Left forelimb (tissue), 1 donor: ENCODE results near the gene MYO1E.

ENCODE experiments used
- DNase-seq: peaks from one replicate; pipeline ENCODE4 v3.0.0-alpha.2; 2018; ENCODE audit warnings: low spot score

MYO1E gene

DNA sequence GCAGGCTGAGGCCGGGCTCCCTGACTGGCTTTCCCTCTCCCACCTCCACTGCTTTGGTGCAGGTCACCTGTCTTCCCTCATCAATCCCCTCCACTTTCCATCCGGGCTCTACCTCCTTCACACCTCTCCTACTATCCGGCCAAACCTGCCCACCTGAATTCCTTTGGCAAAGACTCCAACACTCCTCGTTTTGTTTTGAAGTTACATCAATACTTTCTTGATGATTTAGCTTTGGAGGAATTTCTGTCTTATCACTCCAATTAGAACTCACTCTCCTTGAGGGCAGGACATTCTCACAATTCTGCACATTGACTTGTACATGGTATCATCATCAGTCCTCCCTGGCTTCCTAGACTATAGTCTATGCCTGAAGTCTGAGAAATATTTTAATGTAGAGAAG, 145.7 kb downstream of the MYO1E start:
- no peak for DNase-seq

DNA sequence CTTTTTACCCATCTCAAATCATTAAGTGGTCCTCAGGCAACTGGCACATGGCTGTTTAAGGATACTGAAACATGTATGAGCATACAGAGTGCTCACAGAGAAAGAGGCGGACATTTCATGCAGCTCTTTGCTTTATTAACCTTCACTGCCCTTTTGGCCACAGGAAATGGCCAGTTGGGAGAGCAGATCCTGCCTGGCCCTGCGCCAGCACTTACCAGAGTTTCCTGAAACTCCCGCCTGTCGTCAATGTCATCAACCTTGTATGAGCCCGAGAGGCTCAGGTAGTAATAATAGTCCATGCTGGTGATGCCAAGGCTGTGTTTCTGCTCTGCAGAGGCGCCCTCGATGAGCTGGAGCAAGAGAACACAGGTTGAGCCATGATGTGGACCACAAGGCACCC, 148.2 kb downstream of the MYO1E start:
- no peak for DNase-seq

DNA sequence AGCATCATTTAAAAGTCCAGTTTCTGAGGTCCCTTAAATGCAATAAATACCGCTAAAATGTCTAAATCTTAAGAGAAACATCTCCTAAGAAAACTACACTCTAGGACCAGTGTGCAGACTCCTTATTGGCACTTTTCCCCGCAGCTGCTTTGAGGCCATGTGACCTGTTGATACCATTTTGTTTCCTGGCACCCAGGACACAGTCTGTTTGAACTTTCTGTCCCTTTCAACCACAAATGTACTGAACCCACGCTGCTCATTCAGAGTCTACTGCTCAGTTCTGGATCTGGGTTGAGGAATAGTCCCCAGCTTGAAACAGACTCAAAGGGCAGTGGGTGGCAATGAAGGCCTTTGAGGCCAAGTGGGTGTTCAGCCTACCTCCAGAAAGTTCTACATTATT, 148.9 kb downstream of the MYO1E start:
- no peak for DNase-seq

DNA sequence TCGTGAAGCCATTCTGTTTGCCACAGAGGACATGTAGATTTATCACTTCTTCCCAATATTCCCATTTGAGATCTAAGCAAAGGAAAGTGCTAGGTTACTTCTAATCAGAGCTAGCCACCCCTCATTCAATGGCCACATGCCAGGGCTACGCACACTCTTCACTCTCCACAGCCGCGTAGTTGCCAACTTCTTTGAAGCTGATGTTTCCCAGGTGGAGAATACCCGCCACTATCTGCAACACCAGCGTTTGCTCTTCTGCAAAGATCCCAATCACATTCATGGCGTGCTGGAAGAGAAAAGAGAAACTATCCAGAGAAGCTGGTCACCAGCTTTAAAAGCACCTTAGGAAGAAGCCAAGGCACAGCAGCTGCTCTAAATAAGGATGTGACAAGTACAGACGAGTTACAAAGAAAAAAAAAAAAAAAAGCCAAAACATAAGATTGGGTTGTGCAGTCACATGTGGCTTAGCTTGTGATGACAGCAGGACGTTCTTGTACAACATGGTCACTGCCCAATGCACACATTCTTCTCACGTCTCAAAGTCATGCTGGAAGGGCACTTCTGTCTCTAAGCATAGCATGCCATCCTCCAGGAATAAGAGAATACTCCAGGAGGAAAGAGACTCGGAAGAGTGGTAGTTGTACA, 149.6 kb downstream of the MYO1E start:
- no peak for DNase-seq

DNA sequence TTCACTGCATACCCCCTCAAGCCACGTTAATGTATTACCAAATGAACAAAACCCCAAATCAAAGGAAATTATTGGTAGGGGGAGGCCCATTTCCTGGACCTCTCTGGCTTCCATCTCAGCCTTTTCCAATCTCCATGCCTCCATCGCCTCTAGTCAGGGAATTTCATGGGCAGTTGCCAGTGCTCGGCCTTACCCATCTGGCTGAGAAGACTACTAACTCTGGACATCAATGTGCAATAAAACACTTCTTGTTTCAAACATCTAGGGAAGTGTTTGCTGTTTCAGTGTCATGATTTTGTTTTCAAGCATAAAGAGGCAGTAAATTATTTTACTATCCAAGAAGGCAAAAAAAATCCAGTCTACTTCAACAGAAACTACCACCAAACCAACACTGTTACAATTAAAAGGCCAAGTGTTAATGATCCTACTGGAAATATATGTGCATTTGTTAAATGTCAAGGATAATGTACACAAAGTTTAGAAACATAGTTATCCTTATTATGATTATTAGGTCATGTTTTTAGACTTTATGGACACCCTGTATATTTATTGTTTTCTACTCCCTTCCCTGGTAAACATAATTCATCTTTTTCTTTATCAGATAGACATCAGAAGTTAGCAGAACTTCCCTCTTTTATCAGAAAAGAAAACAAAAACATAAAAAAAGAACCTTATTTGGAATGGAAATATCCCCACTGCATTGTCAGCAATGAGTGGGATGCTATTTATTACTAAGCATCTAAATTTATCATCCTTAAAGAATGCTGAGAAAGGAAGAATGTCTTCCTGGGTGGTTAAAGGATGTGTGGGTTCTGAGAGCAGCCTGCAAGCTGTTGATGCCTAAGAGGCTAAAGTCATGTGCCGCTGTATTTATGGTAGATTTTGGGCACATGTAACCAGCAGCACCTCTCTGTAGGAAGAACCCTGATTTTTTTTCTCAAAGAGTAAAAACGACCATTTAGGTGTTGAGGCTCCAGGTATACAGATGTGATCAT, 150.9 kb downstream of the MYO1E start:
- DNase-seq = no peak

DNA sequence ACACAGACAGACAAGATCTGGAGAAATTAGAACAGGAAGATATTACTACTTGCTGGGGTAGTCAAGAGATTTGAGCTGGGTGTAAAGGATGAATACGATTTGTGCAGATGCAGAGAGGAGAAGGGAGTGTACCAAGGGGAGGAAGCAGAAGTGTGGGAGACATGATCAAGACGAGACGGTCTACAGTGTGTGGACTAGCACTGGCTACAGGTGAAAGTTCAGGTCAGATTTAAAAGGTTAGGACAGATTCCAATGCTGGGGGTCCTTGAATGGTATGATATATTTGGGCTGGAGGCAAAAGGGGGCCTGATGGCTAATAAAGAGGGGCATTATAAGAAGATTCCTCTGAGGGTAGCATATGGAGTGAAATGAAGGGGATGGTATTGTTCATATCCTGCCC, 154.0 kb downstream of the MYO1E start:
- DNase-seq = no peak

DNA sequence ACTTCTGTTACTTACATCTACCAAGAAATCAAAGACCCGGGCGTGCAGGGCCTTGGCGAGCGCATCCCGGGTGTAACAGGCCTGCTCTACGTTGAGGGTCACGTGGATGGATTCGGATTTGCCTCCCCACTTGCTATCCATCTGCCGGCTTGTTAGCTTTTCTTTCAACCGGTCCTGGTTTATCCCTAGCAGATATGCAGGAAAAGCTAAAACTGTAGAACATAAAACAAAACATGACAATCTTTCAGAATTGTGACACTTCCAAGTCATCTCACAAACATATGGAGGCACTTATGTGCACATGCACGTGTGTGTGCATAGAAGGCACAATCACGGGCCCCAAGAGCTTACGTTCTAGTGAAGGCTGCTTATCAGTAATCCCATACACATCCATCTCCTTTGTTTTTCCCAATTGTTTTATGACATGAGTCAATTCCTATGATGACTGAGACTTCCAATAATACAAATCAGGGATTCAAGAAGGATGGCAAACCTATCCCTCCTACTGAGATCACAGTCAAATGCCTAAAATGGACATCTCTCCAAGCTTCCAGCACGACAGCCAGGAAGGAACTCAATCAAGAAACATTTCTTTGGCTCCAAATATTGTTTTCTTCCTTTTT, 154.7 kb downstream of the MYO1E start:
- no peak for DNase-seq

DNA sequence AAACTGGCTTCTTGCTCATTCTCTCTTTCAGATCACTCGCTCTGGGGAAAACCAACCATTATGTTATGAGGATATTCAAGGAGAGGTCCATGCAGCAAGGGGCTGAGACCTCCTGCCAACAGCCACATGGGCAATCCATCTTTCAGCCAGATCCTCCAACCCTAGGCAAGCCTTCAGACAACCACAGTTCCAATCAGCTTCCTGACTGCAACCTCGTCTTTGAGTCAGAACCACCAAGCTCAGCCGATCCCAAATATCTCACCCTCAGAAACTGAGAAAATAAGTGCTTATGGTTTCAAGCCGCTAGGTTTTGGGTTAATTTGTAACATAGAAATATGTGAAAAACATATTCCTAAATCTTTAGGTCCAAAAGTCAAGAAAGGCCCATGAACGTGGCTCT, 155.8 kb downstream of the MYO1E start:
- no peak for DNase-seq

DNA sequence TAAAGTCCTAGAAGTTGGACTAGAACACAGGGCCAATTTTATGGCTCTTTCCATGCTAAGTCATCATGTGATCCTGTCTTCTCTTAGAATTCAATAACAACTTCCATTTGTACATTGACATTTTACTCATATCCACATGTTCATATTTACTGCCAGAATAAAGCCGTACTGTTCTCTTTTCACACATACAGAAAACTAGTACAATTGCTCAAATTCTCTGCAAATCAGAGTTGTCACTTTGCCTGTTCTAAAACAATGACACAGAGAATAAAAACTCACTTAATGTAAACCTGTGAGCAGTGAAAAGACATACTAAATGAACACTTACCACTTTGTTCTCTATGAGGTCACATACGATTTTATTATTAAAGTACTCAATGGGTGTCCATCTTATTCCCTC, 162.5 kb downstream of the MYO1E start:
- no peak for DNase-seq

DNA sequence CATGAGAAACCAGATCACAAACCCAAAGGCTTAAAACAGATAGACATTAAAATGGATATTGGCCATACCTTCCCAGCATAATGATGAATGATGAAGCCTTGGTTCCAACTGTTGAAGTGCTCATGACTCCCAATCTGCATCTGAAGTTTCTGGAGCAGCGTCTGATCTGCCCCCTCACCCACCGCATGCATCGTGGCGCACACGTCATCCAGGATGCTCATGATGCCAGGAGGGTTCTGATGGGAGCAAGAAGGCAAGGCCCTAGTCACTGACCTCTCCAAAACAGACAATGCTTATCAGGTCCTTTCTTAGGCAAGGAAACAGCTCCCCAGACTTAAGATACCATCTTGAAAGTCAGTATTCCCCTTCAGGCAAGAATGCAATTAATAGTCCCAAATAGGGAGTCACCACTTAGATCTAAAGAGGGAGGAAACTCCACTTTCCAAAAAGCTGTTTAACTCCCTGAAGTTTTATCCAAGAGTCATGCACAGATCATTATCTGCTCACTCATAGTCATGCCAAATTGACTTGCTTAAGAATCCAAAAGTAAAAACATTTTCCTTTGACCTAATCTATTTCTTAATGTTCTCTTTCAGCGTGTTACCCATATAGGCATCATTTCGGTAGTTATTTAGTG, 163.9 kb downstream of the MYO1E start:
- no peak for DNase-seq

DNA sequence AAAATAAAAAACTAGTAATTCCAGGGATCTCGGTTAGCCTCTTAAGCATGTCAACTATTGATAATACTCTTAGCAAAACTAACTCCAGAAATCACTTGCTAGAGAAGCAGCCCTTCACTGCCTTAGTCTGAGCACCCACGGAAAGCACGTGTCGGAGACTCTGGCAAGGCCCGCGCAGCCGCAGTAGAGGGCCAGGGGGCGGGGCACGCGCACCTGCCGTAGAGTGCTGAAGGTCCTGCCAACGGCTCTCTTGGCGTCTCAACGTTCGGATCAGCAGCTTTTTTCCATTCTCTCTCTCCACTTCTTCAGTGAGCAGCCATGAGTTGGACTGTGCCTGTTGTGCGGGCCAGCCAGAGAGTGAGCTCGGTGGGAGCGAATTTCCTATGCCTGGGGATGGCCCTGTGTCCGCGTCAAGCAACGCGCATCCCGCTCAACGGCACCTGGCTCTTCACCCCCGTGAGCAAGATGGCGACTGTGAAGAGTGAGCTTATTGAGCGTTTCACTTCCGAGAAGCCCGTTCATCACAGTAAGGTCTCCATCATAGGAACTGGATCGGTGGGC, 166.0 kb downstream of the MYO1E start, which contains the start of gene LDHAL6B:
Gene LDHAL6B (plus strand): TSS at position 221 of the 561 bp plus-strand sequence. CDS start 98 bp downstream, at position 319.
- DNase-seq = peak; percentile 57

DNA sequence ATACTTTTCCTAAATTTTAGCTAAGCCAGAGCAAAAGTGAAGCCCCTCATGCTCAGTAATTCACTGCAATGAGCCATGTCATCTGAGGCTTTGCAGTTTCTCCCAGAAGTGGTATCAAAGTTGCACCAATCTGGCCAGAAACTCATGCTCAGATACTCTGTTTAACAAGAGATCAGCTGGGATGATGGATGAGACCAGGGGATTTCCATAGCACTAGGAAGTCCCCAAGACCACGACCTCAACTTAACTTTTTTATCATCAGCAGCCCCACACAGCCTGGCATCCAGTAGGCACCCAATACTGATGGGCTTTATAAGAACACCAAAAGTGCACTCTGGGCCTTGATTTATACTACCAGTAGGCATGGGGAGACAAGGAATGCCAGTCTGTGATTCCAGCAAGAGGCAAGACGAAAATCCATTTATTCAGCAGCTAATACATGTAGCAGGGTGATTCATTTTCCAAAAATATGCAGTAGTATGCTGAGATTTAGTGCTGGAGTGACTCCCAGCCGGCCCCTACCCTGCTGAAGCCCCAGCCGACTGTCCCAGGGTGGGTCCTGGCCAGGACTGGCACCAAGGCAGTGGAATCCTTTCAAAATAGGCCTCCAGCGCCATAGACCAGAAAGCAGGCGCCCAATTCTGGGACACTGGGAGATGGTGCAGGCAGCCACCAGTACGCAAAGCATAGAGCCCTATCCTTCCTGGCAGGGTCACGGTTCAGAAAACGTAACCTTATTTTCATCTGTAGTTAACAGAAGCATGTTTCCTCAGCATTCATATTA, 166.6 kb downstream of the MYO1E start:
- DNase-seq = no peak

DNA sequence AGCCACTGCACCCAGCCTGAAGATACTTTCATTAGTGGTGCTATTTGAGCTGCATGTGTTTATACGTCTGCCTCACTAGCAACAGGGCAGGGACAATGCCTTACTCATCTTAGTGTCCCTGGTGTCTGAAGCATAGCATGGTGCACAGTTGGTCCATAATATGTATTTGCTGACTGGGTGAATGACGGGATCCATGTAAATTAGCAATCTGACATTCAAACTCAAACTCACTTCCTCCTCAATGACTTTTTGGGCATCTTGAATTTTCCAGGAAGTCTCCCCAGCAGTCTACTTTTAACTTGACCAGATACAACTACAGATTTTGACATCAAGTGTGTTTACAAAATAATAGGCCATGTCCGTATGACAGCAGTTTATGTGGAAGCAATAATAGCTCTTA, 169.0 kb downstream of the MYO1E start:
- DNase-seq = no peak

DNA sequence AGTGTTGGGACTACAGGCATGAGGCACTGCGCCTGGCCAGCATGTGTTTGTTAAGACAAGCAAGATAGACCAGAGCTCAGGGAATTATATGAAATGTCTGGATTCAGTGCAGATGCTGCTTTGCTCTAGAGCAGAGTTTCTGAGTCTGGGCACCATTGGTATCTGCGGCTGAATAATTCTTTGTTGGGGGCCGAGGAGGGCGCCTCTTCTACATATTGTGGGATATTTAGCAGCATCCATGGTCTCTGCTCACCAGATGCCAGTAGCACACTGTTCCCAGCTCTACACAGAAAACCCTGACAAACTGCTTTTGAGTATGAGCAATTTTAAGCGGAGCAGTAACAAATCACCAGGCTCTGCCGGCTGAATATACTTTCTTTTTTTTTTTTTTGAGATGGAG, 169.7 kb downstream of the MYO1E start:
- DNase-seq = no peak

DNA sequence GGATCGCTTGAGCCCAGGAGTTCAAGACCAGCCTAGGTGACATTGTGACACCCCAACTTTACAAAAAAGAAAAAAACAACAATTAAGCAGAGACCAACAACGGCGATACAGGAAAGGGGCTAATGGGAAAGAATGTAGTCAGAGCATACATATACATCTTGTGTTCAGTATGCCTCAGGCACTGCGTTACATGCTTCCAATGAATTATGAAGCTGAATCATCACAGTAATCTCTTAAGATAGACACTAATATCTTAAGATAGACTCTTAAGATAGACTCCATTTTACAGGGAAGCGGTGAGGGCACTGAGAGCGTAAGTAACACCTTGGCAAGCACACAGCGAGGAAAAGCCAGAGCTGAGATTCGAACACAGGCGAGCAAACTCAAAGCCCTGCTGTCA, 172.1 kb downstream of the MYO1E start:
- peak; percentile 23 for DNase-seq

DNA sequence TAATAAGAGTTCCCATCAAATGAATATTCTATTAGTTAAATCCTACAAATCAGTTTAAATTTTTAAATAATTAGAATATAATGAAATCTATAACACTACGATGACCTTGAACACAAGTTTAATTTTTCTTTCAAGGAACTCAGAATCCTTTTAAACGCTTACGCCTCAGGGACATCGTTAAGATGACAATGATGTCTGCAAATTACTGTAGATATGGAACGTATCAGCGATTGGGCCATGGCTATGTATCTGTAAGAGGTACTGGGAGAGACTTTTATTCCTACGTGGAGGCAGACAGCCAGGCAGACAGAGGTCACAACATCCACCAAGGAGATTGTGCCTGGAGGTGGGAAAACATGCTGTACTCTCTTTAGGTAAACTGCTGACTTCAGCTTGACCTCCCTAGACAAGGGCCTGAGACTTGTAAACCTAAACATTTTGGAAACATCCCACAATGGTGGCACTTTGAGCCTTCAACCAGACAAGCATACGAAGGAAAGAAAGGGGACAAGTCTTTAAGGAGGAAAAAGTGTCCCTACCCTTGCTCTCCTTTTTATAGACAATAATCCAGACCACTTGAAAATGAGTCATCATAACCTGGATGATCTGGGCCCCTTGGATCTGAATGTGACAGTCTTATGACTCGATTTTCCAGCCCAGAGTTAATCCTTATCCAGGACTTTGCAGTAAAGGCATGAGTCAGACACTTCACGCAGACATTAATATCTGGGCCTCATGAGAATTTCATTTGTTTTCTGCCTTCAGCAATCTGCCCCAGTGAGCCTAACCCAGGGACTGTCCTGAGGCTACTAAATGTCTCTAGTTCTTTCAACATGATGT, 172.8 kb downstream of the MYO1E start:
- no peak for DNase-seq

DNA sequence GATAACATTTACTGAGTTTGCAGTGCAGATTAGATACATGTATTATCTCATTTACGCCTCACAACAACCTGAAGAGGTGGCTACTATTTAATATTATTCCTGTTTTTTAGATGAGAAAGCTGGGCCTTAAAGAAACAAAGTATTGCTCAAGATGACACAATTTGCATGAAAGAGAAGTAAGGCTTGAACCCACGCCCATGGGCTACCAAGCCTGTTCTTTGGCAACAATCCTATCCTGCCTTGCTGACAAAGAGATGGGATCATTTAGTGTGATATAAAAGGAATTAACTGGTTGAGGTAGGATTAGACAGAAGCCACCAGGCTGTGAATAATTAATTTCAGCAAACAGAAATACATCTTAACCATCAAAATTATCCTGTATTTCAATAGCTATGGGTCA, 175.2 kb downstream of the MYO1E start:
- no peak for DNase-seq

DNA sequence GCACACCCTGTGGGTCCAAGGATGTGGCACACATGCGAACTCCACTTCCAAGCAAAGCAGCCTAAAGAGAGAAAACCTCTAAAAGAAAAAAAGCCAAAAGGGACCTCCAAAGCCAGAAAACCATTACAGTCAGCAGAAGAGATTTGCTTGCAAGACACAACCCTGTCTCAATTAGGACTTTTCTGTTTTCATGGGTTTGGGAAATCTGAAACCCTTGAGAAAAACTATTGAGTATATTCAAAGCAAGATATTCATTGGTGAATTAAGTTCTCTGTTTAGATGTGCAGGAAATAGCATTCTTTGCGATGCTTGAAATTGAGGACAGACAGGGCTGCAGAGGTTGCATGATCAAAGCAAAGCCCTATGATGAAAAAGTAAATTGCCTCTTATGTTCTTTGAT, 176.3 kb downstream of the MYO1E start:
- DNase-seq = peak; percentile 54

DNA sequence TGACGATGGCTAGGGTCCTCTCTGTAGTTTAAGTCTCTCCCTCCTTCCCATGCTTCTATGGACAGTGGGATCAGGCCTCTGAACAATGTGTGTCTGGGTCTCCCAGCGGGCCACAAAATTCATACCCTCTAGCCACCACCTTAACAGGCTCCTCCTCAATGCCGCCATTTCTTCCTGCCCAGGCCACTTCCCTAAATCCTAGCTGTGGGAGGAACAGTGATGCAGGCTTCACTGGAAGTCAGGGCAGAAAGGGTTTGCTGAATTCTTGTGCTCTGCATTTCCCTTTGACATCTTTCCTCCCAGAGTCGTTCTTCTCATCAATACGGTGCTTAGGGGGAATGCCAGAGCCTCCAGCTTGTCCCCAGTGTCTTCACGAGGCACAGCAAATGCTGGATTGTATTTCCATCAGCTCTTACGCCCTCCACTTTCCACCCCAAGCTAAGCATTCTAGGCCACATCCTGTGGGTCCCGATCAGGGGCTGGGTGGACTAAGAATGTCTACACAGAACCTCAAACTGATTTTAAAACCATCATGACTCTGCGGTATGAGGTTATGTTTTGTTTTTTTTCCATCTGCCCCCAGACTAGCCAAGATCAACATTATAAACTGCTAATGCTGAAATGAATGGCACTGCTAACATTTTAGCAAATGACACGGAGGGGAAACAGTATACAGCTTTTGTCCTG, 177.9 kb downstream of the MYO1E start:
- DNase-seq = peak; percentile 20

DNA sequence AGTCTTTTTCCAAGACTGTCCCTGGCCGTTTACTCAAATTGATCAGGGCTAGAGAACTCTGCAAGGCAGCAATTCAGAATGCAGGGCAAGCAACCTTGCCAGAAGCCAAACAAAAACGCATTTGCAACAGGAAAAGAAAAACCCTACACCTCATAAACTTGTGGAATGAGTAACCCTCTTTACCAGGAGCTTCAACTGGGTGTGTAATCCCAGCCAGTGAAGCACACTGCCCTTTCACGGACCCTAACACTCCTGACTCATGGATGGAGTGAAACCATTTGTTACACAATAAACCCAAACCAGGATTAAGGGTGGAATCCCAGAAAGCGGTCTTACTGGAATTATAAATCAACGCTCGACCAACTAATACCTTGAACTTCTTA, 180.8 kb downstream of the MYO1E start:
- DNase-seq = peak; percentile 9
